A673 (cell line): ENCODE results near the gene HABP2. TPM values are rescaled to one million over a fixed set of nuclear protein-coding genes. Genes with fewer than 3 reads are reported as not detected.

ENCODE experiments used
- BruUV-seq: library from RNA; stranded (reverse); fragments of 400-500 nt; replicated peaks from 2 replicates; lab custom pipeline; 2021; lab: Mats Ljungman, UMichigan
- CTCF ChIA-PET: fragments of 300-600 bp; sonication (Branson Sonifier 250); formaldehyde crosslinking; loops from one replicate; lab custom pipeline; 2022; ENCODE audit warnings: antibody characterized with exemption; lab: Charles Lee
- POLR2A ChIA-PET: fragments of 300-600 bp; sonication (Branson Sonifier 250); formaldehyde crosslinking; loops from one replicate; lab custom pipeline; 2022; ENCODE audit warnings: antibody characterized with exemption; ENCODE audit not compliant: low non-redundant PET; lab: Charles Lee
- DNase-seq: peaks from one replicate; pipeline ENCODE4 v3.0.0-alpha.2; 2015; ENCODE audit warnings: low spot score
- H3K27ac ChIP-seq: fragments of 200-600 bp; sonication (generic); 2 replicates; pipeline ENCODE4 v1.5.1; 2016; ENCODE audit warnings: mixed run types, low read depth, mild to moderate bottlenecking, mixed read lengths, antibody characterized with exemption, low read length; ENCODE audit not compliant: poor library complexity, severe bottlenecking
- H3K27me3 ChIP-seq: fragments of 200-600 bp; sonication (generic); replicated peaks from 2 replicates; pipeline ENCODE4 v1.6.1; 2017; ENCODE audit warnings: mixed run types, low read depth, mild to moderate bottlenecking, mixed read lengths, antibody characterized with exemption, low read length; ENCODE audit not compliant: insufficient read depth, poor library complexity
- H3K36me3 ChIP-seq: fragments of 200-600 bp; sonication (generic); 2 replicates; pipeline ENCODE4 v1.6.1; 2016; ENCODE audit warnings: mixed run types, mild to moderate bottlenecking, mixed read lengths, antibody characterized with exemption, low read length; ENCODE audit not compliant: insufficient read depth, poor library complexity, severe bottlenecking
- H3K4me1 ChIP-seq: fragments of 200-600 bp; sonication (generic); 2 replicates; pipeline ENCODE4 v1.6.1; 2017; ENCODE audit warnings: mixed run types, mild to moderate bottlenecking, mixed read lengths, antibody characterized with exemption, low read length; ENCODE audit not compliant: insufficient read depth, poor library complexity, severe bottlenecking
- H3K4me3 ChIP-seq: fragments of 200-600 bp; sonication (generic); 2 replicates; pipeline ENCODE4 v1.5.1; 2016; ENCODE audit warnings: low read depth, mixed run types, mild to moderate bottlenecking, mixed read lengths, low read length; ENCODE audit not compliant: poor library complexity, severe bottlenecking
- H3K9me3 ChIP-seq: fragments of 200-600 bp; sonication (generic); 2 replicates; pipeline ENCODE4 v1.6.1; 2016; ENCODE audit warnings: mixed run types, low read depth, mild to moderate bottlenecking, mixed read lengths, antibody characterized with exemption, low read length; ENCODE audit not compliant: poor library complexity, severe bottlenecking
- EZH2 ChIP-seq: fragments of 200-600 bp; sonication (generic); IDR thresholded peaks from 2 replicates; pipeline ENCODE4 v1.6.1; 2017; ENCODE audit warnings: borderline replicate concordance, low read depth, mild to moderate bottlenecking, mixed read lengths, antibody characterized with exemption, low read length; ENCODE audit not compliant: poor library complexity, severe bottlenecking
- intact Hi-C: fragments of 100-400 bp; cut with micrococcal nuclease; formaldehyde crosslinking; loops from one replicate; pipeline ENCODE4 v1.10.0; 2022; ENCODE audit not compliant: unreplicated experiment
- total RNA-seq: library from RNA; stranded (reverse); gene quantifications from 2 replicates; pipeline ENCODE4 v1.2.3, GENCODE V29; 2021
- TF ChIP-seq, protein P1 (sequence below): fragments of 300-800, 200-600 bp; sonication (generic); conservative IDR thresholded peaks from 2 replicates; pipeline ENCODE4 v1.5.1; 2017; ENCODE audit warnings: low read depth, mild to moderate bottlenecking, antibody characterized with exemption, low read length, moderate library complexity, mixed read lengths

The HABP2 gene
- total RNA-seq, 1 experiment from 2014 or later, result not detected

DNA sequence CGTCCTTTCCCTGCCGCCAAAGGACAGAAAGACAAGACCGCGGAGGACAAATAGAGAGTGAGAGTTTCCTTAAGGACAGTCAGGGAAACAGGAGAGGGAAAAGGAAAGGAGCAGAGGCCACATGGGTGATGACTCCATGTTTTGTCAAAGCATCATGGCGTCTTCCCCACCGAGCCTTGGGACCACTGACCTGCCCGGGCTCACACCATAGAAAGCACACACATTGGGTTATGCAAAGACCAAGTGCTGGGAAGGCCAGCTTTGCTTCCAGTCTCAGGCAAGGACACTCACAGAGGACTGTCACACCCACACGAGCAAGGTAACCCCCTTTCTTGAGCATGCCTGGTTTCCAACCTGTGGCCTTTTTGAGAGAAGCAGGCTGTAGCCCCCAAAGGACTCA, 23.3 kb upstream of the HABP2 start:
- DNase-seq, result no peak
- intact Hi-C loops, result no loop called here
- POLR2A ChIA-PET, result no interaction called here
- BruUV-seq, result no TSS peak
- H3K27ac ChIP-seq, result no peak overlapping the region
- H3K36me3 ChIP-seq, result no peaks in the 10 kb centered on the region
- no peaks in the 10 kb centered on the region for H3K27me3 ChIP-seq
- TF ChIP-seq, protein P1, sequence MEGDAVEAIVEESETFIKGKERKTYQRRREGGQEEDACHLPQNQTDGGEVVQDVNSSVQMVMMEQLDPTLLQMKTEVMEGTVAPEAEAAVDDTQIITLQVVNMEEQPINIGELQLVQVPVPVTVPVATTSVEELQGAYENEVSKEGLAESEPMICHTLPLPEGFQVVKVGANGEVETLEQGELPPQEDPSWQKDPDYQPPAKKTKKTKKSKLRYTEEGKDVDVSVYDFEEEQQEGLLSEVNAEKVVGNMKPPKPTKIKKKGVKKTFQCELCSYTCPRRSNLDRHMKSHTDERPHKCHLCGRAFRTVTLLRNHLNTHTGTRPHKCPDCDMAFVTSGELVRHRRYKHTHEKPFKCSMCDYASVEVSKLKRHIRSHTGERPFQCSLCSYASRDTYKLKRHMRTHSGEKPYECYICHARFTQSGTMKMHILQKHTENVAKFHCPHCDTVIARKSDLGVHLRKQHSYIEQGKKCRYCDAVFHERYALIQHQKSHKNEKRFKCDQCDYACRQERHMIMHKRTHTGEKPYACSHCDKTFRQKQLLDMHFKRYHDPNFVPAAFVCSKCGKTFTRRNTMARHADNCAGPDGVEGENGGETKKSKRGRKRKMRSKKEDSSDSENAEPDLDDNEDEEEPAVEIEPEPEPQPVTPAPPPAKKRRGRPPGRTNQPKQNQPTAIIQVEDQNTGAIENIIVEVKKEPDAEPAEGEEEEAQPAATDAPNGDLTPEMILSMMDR, result no peak
- TF ChIP-seq EZH2, result no peak
- CTCF ChIA-PET, result no interaction called here
- H3K4me3 ChIP-seq, result no peak overlapping the region
- H3K9me3 ChIP-seq, result no peaks in the 10 kb centered on the region
- peaks cover 15% of the 10 kb centered on the region for H3K4me1 ChIP-seq

DNA sequence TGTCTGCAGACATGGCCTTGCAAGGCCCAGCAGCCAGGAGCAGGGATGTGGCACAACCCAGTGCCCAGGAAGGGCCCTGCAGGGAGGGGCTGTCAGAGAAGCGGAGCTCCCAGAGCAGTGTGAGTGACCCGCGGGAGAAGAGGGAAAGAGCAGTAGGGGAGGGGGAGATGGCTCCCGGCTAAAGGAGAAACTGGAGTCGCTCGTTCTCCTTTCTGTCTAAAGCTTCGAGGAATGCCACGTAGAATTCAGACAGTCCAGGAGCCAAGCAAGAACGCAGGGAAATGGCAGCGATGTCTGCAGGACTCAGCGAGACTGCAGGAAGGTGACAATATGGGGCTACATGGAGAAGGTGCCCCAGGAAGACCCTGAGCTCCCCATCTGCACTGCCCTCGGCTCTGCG, 22.4 kb upstream of the HABP2 start:
- CTCF ChIA-PET, result no interaction called here
- H3K36me3 ChIP-seq, result no peaks in the 10 kb centered on the region
- H3K9me3 ChIP-seq, result no peaks in the 10 kb centered on the region
- H3K27me3 ChIP-seq, result no peaks in the 10 kb centered on the region
- POLR2A ChIA-PET, result no interaction called here
- no TSS peak for BruUV-seq
- H3K4me3 ChIP-seq, result no peak overlapping the region
- intact Hi-C loops, result no loop called here
- no peak overlapping the region for H3K27ac ChIP-seq
- DNase-seq, result no peak
- H3K4me1 ChIP-seq, result peaks cover 15% of the 10 kb centered on the region
- TF ChIP-seq, protein P1, result no peak
- no peak for TF ChIP-seq EZH2

GRCh38 chr10:113532724-113533123, 20.1 kb upstream of the HABP2 start:
- intact Hi-C loops, result no loop called here
- no peak overlapping the region for H3K4me3 ChIP-seq
- H3K27me3 ChIP-seq, result no peaks in the 10 kb centered on the region
- DNase-seq, result no peak
- peaks cover 5% of the 10 kb centered on the region for H3K4me1 ChIP-seq
- no TSS peak for BruUV-seq
- ChIA-PET CTCF (no interaction called here), POLR2A (no interaction called here)
- H3K36me3 ChIP-seq, result no peaks in the 10 kb centered on the region
- H3K9me3 ChIP-seq, result no peaks in the 10 kb centered on the region
- H3K27ac ChIP-seq, result no peak overlapping the region
- no peak for TF ChIP-seq EZH2

- DNase-seq, result no peak
- ChIA-PET CTCF (no interaction called here), POLR2A (no interaction called here)
- H3K27me3 ChIP-seq, result no peaks in the 10 kb centered on the region
- H3K4me1 ChIP-seq, result no peaks in the 10 kb centered on the region
- BruUV-seq, result no TSS peak
- no peak overlapping the region for H3K4me3 ChIP-seq
- intact Hi-C loops, result no loop called here
- no peak overlapping the region for H3K27ac ChIP-seq
- H3K9me3 ChIP-seq, result no peaks in the 10 kb centered on the region
- no peaks in the 10 kb centered on the region for H3K36me3 ChIP-seq
- TF ChIP-seq EZH2, result no peak
- TF ChIP-seq, protein P1, result no peak
Observed at GRCh38 chr10:113533801-113534200, 19.1 kb upstream of the HABP2 start.
